GM06990 (cell line): ENCODE results near the gene DYNC1LI2.

Experiments
- DNase-seq: peaks from one replicate; pipeline ENCODE4 v3.0.0-alpha.2; 2011; ENCODE audit not compliant: insufficient read length; ENCODE audit errors: extremely low read depth
- H3K27me3 ChIP-seq: replicated peaks from 2 replicates; pipeline ENCODE4 v1.6.0; 2011; ENCODE audit warnings: low read length; ENCODE audit not compliant: control insufficient read depth, insufficient read depth
- H3K36me3 ChIP-seq: 2 replicates; pipeline ENCODE4 v1.5.1; 2011; ENCODE audit warnings: low read length; ENCODE audit not compliant: control insufficient read depth, insufficient read depth
- H3K4me3 ChIP-seq: replicated peaks from 2 replicates; pipeline ENCODE4 v1.5.1; 2011; ENCODE audit warnings: low read depth, mild to moderate bottlenecking, control low read depth, low read length
- TF ChIP-seq, protein P1 (sequence below): IDR thresholded peaks from 2 replicates; pipeline ENCODE4 v1.5.1; 2011; ENCODE audit warnings: low read length, control low read depth, mild to moderate bottlenecking, inconsistent platforms; ENCODE audit not compliant: insufficient read depth, poor library complexity, severe bottlenecking

Gene DYNC1LI2

DNA sequence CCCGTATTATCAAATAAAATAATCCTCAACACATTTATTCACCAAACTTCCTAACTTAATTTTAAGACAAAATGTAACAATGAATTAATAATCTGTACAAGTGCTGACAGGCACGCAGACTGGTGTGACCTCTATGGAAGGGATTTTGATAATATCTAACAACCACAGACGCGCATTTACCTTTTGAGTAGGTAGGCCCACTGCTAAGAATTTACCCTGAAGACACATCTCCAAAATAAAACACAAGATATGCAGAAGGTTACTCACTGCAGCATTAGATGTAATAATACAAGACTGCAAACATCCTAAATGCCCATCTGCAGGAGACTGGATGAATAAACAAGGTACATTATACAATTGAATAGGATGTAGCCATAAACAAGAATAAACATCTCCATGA, 32.2 kb downstream of the DYNC1LI2 start:
- no peak for DNase-seq
- H3K36me3 ChIP-seq: peaks cover 6% of the 10 kb centered on the region
- TF ChIP-seq, protein P1, sequence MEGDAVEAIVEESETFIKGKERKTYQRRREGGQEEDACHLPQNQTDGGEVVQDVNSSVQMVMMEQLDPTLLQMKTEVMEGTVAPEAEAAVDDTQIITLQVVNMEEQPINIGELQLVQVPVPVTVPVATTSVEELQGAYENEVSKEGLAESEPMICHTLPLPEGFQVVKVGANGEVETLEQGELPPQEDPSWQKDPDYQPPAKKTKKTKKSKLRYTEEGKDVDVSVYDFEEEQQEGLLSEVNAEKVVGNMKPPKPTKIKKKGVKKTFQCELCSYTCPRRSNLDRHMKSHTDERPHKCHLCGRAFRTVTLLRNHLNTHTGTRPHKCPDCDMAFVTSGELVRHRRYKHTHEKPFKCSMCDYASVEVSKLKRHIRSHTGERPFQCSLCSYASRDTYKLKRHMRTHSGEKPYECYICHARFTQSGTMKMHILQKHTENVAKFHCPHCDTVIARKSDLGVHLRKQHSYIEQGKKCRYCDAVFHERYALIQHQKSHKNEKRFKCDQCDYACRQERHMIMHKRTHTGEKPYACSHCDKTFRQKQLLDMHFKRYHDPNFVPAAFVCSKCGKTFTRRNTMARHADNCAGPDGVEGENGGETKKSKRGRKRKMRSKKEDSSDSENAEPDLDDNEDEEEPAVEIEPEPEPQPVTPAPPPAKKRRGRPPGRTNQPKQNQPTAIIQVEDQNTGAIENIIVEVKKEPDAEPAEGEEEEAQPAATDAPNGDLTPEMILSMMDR: no peak
- no peak overlapping the region for H3K4me3 ChIP-seq
- H3K27me3 ChIP-seq: no peaks in the 10 kb centered on the region

DNA sequence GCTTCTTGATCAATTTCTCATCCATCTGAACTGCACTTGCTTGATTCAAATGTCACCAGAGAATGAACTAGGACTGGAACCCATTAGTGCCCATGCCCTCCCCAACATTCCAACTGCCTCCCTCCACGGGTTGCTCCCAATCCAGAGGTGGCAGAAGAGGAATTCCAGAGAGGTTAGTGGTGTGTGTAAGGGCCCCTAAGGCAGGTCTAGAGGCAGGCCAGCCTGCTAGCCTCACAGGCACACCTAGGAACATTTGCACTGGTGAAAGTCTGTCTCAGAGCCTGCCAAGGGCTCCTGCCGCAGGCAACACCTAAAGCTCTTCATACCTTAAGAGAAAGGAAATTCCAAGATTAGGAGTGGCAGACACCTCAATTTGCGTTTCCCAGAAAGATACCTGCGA, 33.6 kb downstream of the DYNC1LI2 start:
- H3K36me3 ChIP-seq: peaks cover 1% of the 10 kb centered on the region
- DNase-seq: no peak
- H3K27me3 ChIP-seq: no peaks in the 10 kb centered on the region
- no peak overlapping the region for H3K4me3 ChIP-seq
- TF ChIP-seq, protein P1: no peak

DNA sequence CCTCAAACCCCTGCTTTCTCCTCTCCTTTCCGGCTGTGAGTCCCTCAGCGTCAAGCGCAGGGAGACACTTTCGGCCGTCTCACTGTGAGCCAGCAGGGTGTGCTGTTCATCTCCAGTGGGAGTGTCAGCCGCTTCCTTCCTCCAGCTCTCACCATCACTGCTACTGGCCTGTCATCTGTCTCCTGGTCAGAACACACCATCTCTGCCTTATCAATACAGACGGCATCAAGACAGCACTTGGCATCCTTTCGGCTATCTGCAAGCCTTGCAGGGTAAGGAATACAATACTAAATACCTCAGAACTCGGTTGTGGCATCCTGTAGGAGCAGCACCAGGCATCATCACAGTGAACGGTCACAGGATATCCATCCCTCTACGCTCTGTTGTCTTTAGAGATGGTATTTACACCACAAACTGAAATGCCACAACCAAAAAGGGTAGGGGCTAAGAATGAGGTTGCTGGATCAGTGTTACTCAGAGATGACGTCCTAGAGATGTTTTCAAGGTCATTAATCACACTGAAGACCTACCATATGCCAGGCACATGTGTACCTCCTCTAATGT, 34.2 kb downstream of the DYNC1LI2 start:
- DNase-seq: no peak
- no peak overlapping the region for H3K4me3 ChIP-seq
- TF ChIP-seq, protein P1: peak; percentile 51
- peaks cover 1% of the 10 kb centered on the region; the same call in 1 of the 2 replicates for H3K36me3 ChIP-seq
- no peaks in the 10 kb centered on the region for H3K27me3 ChIP-seq

DNA sequence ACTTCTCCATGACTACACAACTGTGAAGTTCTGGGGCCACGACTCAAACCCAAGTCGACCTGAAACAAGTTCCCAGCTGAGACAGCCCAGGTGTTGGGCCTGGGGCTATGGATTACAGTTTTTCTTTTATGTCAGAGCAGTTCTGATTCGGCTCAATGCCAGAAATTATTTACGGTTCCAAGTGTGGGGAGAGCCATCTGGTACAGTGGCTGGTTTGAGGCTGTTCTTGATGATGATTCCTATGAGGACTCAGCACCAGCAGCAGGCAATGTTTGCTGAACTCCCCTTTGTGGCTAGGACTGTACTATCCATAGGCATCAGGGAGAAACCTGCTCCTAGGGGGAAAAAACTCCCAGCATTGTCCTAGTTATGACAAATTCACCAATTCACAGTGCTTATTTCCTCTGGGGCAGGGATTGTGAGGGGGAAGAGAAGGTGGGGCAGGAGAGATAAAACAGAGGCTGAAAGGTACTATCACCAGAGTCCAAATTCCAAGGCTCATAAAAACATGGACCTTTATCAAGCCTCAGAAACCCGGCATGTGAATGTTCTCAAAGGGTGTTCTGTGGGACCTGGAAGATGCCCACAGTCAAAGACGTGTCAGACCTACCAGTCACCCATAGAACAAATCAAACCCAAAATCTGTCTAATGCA, 36.6 kb downstream of the DYNC1LI2 start:
- Histone ChIP-seq H3K36me3 (peaks cover 1% of the 10 kb centered on the region; the same call in 1 of the 2 replicates), H3K4me3 (no peak overlapping the region), H3K27me3 (no peaks in the 10 kb centered on the region)
- DNase-seq: no peak
- TF ChIP-seq, protein P1: no peak

DNA sequence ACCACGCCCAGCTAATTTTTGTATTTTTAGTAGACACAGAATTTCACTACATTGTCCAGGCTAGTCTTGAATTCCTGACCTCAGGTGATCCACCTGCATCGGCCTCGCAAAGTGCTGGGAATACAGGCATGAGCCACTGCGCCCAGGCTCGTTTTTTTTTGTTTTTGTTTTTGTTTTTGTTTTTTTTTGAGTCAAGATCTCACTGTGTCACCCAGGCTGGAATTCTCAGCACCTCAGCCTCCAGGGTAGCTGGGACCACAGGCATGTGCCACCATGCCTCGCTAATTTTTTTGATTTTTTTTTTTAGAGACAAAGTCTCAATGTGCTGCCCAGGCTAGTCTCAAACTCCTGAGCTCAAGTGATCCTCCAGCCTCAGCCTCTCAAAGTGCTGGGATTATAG, 37.3 kb downstream of the DYNC1LI2 start:
- DNase-seq: no peak
- Histone ChIP-seq H3K4me3 (no peak overlapping the region), H3K36me3 (peaks cover 1% of the 10 kb centered on the region; the same call in 1 of the 2 replicates), H3K27me3 (no peaks in the 10 kb centered on the region)
- TF ChIP-seq, protein P1: no peak
